HL-60 (cell line): ENCODE data around the gene GPATCH4.
A peak's percentile ranks its signal among the peaks of the same experiment; 100 is the strongest.

Source experiments
- DNase-seq, 2 experiments: peaks; one replicate each; pipeline ENCODE4 v3.0.0-alpha.2; 2010 to 2020; ENCODE audit warnings: low read depth in 1 of 2, low spot score in 1 of 2
- H3K27ac ChIP-seq: fragments of 250-450 bp; sonication (Bioruptor Pico); replicated peaks from 2 replicates; pipeline ENCODE4 v1.5.1; 2020; ENCODE audit warnings: mild to moderate bottlenecking, moderate library complexity
- H3K27me3 ChIP-seq: fragments of 250-450 bp; sonication (Bioruptor Pico); 2 replicates; pipeline ENCODE4 v1.5.1; 2021; ENCODE audit warnings: mild to moderate bottlenecking, moderate library complexity; ENCODE audit not compliant: insufficient read depth, poor library complexity, severe bottlenecking
- H3K4me3 ChIP-seq: replicated peaks from 2 replicates; pipeline ENCODE4 v1.5.1; 2011; ENCODE audit warnings: mild to moderate bottlenecking, control low read depth, low read length; ENCODE audit not compliant: insufficient read depth
- CTCF ChIP-seq: IDR thresholded peaks from one replicate; pipeline ENCODE4 v1.5.1; 2011; ENCODE audit warnings: low read length, control low read depth, inconsistent platforms; ENCODE audit not compliant: insufficient read depth
- GABPA ChIP-seq: IDR thresholded peaks from 2 replicates; pipeline ENCODE4 v1.6.1; 2012; ENCODE audit warnings: low read depth
- POLR2AphosphoS5 ChIP-seq: IDR thresholded peaks from 2 replicates; pipeline ENCODE4 v1.6.1; 2012; ENCODE audit warnings: low read depth
- REST ChIP-seq: IDR thresholded peaks from 2 replicates; pipeline ENCODE4 v1.6.1; 2012; ENCODE audit warnings: low read depth; ENCODE audit not compliant: insufficient replicate concordance
- SPI1 ChIP-seq: IDR thresholded peaks from 2 replicates; pipeline ENCODE4 v1.6.1; 2012; ENCODE audit warnings: low read depth, mild to moderate bottlenecking, borderline replicate concordance

The GPATCH4 gene

GRCh38 chr1:156602557-156602993 is 1.3 kb upstream of the GPATCH4 start:
- no peak for TF ChIP-seq REST
- no peak for TF ChIP-seq GABPA
- no peak for TF ChIP-seq POLR2AphosphoS5
- TF ChIP-seq SPI1, result no peak
- peak; percentile 15 for TF ChIP-seq CTCF
- H3K27me3 ChIP-seq, result no peaks in the 10 kb centered on the region
- no peak overlapping the region for H3K27ac ChIP-seq
- H3K4me3 ChIP-seq, result no peak overlapping the region
- DNase-seq, result peak in 1 of 2 experiments; percentile 41

- H3K27me3 ChIP-seq, result no peaks in the 10 kb centered on the region
- DNase-seq, result no peak
- TF ChIP-seq REST (no peak), SPI1 (no peak), GABPA (no peak), POLR2AphosphoS5 (no peak), CTCF (no peak)
- peak overlapping the region; percentile 82; the same call in 1 of the 2 replicates for H3K27ac ChIP-seq
- H3K4me3 ChIP-seq, result peak overlapping the region; percentile 84
Measured at GRCh38 chr1:156601892-156602291, 613 bp upstream of the GPATCH4 start.

GRCh38 chr1:156600733-156601121 is 552 bp downstream of the GPATCH4 start:
- Histone ChIP-seq H3K4me3 (peak overlapping the region; percentile 84), H3K27me3 (no peaks in the 10 kb centered on the region), H3K27ac (peak overlapping the region; percentile 82)
- TF ChIP-seq GABPA, result no peak
- DNase-seq, result no peak

- Histone ChIP-seq H3K27me3 (no peaks in the 10 kb centered on the region), H3K27ac (no peak overlapping the region), H3K4me3 (no peak overlapping the region)
- TF ChIP-seq GABPA, result no peak
- TF ChIP-seq SPI1, result peak; percentile 94
- peak; percentile 67 to 70 for DNase-seq
Measured at GRCh38 chr1:156599811-156600210, 1.5 kb downstream of the GPATCH4 start.

GRCh38 chr1:156598731-156599432 is 2.4 kb downstream of the GPATCH4 start:
- H3K27me3 ChIP-seq, result no peaks in the 10 kb centered on the region
- DNase-seq, result no peak
- TF ChIP-seq REST, result no peak
- no peak for TF ChIP-seq CTCF
- TF ChIP-seq SPI1, result no peak
- TF ChIP-seq GABPA, result no peak
- no peak for TF ChIP-seq POLR2AphosphoS5
- H3K4me3 ChIP-seq, result no peak overlapping the region
- no peak overlapping the region for H3K27ac ChIP-seq
